Measurements from ENCODE around the gene TSPAN9.

The TSPAN9 gene

DNA sequence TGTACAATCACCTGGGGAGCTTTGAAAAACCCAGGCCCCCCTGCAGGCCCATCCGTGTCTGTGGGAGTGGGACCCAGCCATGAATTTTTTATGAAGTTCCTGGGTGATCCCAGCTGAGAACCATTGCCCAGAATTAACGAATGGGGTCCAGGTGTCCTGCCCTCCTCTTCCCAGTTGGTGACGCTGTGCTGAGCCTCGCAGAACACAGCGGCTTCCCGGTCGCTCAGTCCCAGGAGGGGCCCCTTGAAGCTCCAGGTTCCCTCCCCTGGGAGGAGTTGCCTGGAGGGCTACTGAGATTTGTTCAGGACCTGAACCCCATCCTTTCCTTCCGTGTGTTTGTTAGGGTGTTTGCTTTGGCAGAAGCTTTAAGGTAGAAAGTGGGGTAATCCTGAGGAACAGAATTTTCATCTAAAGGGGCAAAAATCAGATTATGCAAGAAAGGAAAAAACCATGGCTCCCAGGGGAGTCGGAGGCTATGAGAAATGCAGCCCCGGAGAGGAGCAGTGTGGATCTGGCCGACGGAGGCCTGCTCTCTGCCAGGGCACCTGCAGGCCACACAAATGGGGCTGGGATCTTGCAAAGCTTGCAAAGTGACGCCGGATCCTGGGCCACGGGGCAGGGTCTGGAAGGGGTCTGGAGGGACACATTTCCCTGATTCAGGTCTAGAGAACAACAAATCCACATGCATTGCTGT, 249.1 kb downstream of the TSPAN9 start:
- FAIRE-seq = no peak

DNA sequence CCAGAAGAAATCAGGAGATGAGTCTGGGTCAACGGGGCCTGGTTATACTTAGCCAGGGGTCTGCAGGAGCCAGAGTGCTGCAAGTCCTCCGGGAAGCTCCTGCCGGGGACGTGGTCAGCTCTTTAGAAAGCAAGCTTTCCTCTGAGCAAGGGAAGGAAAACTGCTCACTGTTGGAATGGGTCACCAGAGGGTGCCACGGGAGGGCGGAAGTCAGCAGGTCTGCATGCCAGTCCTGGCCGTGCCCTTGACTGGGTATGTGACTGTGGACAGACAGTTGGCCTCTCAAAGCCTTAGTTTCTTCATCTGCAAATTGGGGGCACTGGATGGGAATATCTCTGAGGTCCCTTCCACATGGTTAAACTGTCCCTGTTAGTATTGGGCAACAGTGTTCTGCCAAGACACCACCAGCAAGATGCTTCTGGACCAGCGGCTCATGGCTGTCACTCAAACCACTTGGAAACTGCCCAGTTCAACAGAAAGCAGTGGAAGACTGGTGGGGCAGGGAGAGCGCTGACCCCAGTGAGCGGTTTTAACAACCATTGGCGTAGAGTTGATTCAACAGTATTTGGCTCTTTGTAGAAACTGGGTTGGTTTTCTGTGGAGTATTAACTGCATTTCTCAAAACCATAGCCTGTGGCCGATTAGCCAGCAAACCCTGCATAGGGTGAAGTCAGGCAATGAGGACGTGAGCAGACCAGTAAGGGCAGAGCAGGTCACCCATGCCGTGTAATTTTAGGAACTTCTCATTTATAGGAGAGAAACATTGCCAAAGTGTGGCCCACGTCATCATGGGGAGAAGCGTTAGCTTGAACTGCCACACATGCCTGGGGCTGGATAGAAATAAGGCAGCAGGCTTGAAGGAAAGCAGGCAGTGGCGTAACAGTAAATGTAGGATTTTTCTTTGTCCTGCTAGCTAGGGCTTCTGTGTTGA, 249.9 kb downstream of the TSPAN9 start:
- no peak for FAIRE-seq

DNA sequence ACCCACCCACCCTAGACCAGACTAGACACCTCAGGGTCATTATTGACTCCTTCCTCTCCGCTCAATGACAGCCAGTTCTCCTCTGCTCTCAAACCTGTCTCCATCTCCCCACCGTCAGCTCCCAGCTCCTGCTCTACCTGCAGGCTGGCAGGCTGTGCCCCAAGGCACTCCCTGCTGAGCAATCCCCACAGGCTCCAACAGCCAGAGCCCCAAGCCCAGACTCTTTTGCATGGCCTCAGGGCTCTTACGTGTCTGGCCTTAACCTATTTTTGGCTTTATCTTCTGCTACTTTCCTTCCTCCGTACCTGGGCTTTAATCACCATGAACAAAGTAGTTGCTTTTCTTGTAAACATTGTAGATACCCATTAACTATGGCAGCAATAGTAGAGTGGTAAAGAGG, 250.9 kb downstream of the TSPAN9 start:
- no peak for FAIRE-seq

DNA sequence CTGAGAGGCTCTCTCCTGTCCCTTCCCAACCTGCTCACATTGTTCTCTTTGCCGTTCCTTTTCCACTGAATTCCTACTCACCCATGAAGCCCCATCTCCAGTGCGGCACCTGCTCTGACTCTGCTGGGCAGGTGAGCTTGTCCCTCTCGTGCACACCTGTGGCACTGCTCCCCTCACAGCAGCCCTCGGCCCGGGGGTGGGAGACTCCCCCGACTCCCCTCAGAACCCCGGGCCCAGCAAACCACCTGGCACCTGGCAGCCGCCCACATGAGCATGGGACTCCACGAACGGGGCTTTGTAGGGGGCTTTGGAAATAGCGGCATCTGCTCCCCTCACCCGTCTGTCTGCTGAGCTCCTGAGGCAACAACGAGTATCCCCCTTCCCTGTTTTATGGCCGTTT, 251.4 kb downstream of the TSPAN9 start:
- FAIRE-seq = no peak

DNA sequence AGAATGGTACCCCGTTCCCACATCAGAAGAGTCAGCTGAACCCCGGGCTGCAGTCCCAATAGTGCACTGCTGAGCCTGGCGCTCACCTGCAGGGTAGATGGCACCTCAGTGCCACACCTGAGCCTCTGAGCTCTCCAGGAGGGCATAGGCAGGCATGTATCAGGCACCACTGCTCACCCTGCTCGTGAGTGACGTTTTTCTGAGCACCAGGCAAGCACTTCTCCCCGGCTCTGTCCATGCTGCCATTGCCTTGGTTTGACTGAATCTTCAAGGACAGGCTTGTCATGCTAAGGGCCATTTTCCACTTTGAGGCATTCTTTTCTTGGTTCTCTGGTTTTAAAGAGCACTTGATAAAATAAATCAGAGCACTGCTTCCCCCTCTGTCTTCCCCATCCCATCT, 252.2 kb downstream of the TSPAN9 start:
- no peak for FAIRE-seq

DNA sequence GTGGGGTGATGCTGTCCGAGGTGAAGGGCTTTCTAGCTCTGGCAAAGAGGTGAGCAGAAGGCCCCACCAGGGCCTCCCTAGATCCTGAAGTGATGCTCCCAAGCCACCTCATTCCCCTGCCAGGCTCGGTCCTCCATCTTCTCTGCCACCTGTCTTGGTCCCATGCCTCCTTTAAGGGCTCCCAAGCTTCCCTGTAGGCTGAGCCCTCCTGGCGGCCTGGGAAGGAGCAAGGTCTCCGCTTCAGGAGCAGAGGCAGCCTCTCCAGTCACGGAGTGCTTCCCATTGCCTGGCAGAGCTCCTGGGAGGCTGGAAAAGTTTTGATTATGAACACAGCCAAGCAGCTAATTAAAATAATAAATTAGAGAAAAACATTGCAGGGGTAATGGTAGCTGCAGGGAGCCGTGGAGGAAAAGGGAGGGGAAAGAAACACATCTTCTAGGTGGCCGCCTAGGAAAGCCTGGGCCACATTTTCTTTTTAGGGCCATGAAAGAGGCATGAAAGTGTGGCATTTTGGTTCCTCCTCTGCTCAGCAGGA, 253.9 kb downstream of the TSPAN9 start:
- no peak for FAIRE-seq

DNA sequence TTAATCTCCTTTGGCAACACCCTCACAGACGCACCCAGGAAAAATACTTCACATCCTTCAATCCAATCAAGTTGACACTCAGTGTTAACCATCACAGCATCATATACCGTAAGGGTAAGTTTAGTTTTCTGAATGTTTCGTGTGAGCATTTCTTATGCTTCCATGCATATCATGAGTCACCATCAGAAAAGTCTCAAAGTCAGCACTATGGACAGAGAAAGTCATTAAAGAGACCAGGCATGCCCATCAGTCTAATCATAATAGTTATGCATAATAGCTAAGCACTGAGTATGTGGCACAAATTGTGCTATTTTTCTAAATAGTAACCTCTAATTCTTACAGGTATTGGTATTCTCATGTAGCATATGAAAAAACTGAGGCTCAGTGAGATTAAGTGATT, 255.0 kb downstream of the TSPAN9 start:
- FAIRE-seq = no peak

DNA sequence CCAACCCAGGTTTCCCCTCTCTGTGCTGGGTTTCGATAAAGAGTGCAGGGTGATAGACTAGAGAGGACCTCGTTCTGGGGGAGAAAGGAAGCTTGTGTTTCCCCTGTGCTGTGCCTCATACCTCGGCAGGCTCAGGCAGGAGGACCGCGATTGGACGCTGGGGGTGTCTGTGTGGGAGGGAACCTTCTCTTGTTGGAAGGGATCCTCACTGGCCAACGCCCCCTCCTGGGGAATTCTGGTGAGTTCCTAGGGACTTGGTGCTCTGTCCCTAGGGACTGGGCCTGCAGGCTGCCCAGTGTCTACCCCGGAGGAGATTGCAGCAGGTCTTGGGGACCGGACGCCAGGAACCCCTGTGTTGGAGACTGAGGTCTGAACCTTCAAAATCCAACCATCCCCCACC, 256.4 kb downstream of the TSPAN9 start:
- FAIRE-seq = no peak

DNA sequence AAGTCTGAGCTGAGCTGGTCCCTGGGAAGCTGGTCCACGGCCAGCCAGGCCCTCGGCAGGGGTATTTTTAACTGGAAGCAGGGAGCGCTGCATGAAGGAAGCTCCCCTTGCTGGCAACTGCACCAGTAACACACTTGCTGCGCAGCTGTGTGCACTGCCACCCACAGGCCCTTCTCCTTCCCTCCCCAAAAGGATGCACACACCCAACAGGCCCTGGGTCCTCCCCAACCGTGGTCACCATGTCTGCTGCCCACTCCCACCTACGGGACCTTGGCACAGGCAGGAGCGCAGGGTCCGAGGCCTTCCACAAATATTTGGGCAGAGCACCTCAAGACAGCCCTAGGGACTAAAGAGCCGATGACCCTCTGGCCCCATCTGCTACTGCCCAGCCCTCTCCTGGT, 256.8 kb downstream of the TSPAN9 start:
- no peak for FAIRE-seq

DNA sequence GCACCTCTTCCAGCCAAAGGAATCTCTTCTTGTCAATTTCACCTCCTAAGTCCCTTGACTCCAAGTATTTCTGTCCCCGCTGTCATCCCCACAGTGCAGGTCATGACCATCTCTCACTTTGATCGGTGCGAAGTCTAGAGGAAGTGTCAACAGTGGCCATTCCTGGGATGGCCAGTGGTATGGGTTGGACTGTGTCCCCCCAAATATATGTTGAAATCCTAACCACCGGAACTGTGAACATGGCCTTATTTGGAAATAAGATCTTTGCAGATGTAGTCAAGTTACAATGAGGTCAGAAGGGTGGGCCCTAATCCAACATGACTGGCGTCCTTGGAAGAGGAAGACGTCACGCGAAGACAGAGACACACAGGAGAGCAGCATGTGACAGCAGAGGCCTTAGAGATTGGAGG, 257.9 kb downstream of the TSPAN9 start:
- FAIRE-seq = no peak

Data from A204.1 (cell line).